EH (cell line): ENCODE results near the gene GPR176.
"Not testable (repeated sequence)": the region's sequence is repeated elsewhere in the genome, so short reads cannot be mapped to it uniquely, and the experiment has no call there.

Experiments used
- DNase-seq: peaks from one replicate; pipeline ENCODE4 v3.0.0-alpha.2; 2015; ENCODE audit warnings: low read depth

Gene GPR176

DNA sequence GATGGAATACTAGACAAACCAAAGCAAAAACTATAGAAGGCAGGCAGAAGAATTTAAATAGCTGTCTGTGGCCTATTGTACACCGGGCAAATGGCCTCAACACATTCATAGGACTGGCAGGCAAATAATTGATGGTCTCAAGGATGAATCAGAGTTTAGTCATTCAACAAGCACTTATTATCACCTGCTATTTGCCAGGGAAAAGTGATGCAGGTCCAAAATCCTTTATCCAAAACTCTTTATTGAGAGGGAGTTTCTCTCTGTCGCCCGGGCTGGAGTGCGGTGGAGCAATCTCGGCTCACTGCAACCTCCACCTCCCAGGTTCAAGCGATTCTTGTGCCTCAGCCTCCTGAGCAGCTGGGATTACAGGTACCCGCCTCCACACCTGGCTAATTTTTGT lies 16.1 kb upstream of the GPR176 start:
- DNase-seq = peak; percentile 68

- no peak for DNase-seq
Measured at GRCh38 chr15:39935241-39935640, 15.2 kb upstream of the GPR176 start.

DNA sequence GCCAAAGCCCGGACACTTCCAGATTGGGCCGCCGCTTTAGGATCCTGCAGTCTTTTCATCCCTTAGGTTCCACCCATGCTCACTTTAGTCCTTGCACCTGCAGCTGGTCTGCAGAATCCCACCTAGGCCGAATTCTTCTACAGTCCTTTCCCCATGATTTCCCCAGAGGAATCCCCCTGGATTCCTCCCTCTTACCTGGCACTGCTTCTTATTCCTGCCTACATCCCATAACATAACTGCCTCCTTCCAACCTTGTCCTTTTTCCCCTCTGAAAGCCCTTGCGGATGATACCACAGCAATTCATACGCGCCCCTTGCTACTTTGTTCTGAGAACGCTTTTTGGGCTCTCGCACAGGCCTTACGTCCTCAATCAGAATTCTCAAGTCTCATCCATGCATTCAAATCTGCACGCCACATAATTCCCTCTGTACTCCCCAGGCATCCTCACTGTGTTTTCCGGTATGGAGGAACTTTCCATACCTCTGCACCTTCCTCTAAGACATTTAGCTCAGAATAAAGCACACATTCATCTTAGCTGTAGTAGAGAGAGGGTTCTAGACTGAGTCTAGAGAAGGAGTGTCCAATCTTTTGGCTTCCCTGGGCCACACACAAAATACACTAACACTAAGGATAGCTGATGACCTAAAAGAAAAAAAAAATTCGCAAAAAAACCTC lies 14.5 kb upstream of the GPR176 start:
- peak; percentile 50 for DNase-seq

GRCh38 chr15:39931615-39932014 lies 11.5 kb upstream of the GPR176 start:
- peak; percentile 40 for DNase-seq

DNA sequence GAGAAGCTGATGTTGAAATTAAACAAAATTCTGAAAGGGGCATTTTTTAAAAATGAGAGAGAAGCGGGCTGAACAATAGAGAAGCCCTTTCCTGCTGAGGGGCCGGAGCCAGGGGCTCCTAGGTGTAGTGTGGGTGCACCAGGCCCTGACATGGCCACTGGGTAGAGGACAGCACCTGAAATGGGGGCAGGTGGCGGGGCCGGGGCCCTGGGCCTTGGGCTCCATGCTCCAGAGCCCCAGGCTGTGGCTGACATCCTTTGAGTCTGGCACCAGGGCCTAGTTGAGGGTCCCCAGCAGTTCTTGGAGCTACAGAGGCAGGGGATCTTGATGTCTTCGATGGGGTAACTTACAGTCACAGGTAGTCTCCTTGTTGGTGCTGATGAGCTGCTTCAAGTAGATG lies 6.5 kb upstream of the GPR176 start:
- no peak for DNase-seq

GRCh38 chr15:39925112-39925842 lies 5.2 kb upstream of the GPR176 start:
- peak; percentile 27 for DNase-seq

DNA sequence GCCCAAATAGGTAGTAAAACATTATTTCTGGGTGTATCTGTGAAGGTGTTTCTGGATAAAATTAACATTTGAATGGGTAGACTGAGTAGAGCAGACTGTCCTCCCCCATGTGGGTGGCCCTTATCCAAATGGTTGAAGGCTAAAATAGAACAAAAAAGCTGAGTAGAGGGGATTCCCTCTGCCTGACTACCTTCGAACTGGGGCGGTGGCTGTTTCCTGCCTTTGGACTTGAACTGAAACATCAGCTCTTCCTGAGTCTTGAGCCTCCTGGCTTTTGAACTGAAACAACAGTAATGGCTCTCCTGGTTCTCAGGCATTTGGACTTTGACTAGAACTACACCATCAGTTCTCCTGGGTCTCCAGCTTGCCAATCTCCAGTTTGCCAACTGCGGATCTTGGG lies 4.4 kb upstream of the GPR176 start:
- DNase-seq = no peak

GRCh38 chr15:39922462-39923092 lies 2.5 kb upstream of the GPR176 start:
- peak; percentile 48 for DNase-seq

GRCh38 chr15:39921274-39921638 lies 1.2 kb upstream of the GPR176 start:
- DNase-seq = no peak

GRCh38 chr15:39920510-39921273 lies 626 bp upstream of the GPR176 start:
- peak; percentile 83 for DNase-seq

- DNase-seq = no peak
Measured at GRCh38 chr15:39919411-39919747, 687 bp downstream of the GPR176 start.

GRCh38 chr15:39918688-39919385 lies 1.2 kb downstream of the GPR176 start:
- DNase-seq = peak; percentile 96

DNA sequence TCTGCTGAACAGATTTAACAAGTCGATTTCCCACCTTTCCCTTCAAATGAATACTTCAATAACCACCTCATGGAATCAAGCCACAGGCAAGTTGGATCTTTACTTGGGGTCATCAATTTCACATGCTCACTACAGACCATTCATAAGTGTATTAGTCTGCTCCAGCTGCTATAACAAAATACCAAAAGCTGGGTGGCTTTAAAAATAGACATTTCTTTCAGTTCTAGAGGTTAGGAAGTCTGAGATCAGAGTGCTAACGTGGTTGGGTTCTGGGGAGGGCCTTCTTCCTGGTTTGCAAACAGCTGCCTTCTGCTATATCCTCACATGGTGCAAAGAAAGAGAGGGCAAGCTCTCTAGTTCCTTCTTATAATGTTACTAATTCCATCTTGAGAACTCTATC lies 5.1 kb downstream of the GPR176 start:
- DNase-seq = no peak

DNA sequence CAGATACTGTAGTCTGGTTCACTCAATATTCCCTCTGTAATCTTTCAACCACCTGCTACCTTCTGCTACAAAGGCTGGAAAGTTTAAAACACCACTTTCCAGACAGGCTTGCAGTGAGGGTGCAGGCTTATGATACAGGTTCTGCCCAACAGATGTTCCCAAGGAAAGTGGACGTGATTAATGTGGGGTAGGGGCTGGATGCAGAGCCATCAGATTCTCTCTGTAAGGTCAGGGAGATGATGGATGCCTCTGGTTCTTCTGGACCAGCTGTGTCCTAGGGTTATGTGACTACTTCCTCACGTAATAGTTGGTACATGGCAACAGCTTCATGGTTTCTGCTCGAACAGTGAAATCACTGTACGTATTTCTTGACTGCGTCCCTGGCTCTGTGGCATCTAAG lies 11.1 kb downstream of the GPR176 start:
- DNase-seq = no peak

GRCh38 chr15:39908186-39908585 lies 11.9 kb downstream of the GPR176 start:
- peak; percentile 96 for DNase-seq

GRCh38 chr15:39907216-39907615 lies 12.8 kb downstream of the GPR176 start:
- no peak for DNase-seq

GRCh38 chr15:39904115-39904514 lies 16.0 kb downstream of the GPR176 start:
- DNase-seq = no peak

- DNase-seq = no peak
Measured at GRCh38 chr15:39898317-39898716, 21.7 kb downstream of the GPR176 start.

GRCh38 chr15:39896846-39897245 lies 23.2 kb downstream of the GPR176 start:
- DNase-seq = peak; percentile 85

DNA sequence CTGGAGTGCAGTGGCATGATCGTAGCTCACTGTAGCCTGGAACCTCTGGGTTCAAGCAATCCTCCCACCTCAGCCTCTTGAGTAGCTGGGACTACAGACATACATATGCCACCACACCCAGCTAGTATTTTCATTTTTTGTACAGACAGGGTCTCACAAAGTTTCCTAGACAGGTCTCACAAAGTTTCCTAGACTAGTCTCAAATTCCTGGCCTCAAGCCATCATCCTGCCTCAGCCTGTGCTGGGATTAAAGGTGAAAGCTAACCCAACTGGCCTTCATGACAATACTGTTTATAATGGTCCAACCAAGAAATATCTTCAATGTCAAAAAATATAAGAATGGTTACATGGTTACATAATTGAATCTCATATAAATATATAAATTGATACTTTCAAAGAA lies 24.0 kb downstream of the GPR176 start:
- no peak for DNase-seq

DNA sequence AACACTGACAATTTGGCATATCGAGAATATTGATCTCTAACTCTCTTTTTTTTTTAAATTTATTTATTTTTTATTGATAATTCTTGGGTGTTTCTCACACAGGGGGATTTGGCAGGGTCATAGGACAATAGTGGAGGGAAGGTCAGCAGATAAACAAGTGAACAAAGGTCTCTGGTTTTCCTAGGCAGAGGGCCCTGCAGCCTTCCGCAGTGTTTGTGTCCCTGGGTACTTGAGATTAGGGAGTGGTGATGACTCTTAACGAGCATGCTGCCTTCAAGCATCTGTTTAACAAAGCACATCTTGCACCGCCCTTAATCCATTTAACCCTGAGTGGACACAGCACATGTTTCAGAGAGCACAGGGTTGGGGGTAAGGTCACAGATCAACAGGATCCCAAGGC lies 27.0 kb downstream of the GPR176 start:
- not testable (repeated sequence) for DNase-seq

- DNase-seq = peak; percentile 21
Measured at GRCh38 chr15:39892418-39892817, 27.6 kb downstream of the GPR176 start.
